ENCODE results near the gene MORN1. TPM values are rescaled to one million over a fixed set of nuclear protein-coding genes. Genes with fewer than 3 reads are reported as not detected.

Gene MORN1
- polyA plus RNA-seq, 1 of the 3 experiments (the other 2 are of a cell fraction) = 16.3 TPM

- POLR2A ChIA-PET = no interaction called here
- H3K79me2 ChIP-seq (ENCODE audit: insufficient read depth) = no peaks in the 10 kb centered on the region
Observed at GRCh38 chr1:2307972-2308371, 83.4 kb downstream of the MORN1 start.

More at GRCh38 chr1:2307972-2308371, 83.4 kb downstream of the MORN1 start:
- no peak overlapping the region for H3K27ac ChIP-seq (ENCODE audit: low read depth in 2 of 2, low read length in 1 of 2)
- H3K9me3 ChIP-seq = no peaks in the 10 kb centered on the region
- H3K9me2 ChIP-seq = no peaks in the 10 kb centered on the region
- TF ChIP-seq MEF2A (IDR thresholded peaks at IDR 0.05; ENCODE audit: borderline replicate concordance, low read depth) (no peak), ZBTB33 (IDR thresholded peaks at IDR 0.05; ENCODE audit: borderline replicate concordance, low read depth) (no peak), CTCF (IDR thresholded peaks at IDR 0.05) (no peak), RFX5 (IDR thresholded peaks at IDR 0.05; ENCODE audit: low read length) (no peak), NFIC (IDR thresholded peaks at IDR 0.05; ENCODE audit: borderline replicate concordance) (no peak), FOSL2 (IDR thresholded peaks at IDR 0.05; ENCODE audit: borderline replicate concordance, low read depth) (no peak), CHD2 (IDR thresholded peaks at IDR 0.05; ENCODE audit: low read length, partially characterized antibody) (no peak), YY1 (IDR thresholded peaks at IDR 0.05; ENCODE audit: low read depth) (no peak), ELF1 (IDR thresholded peaks at IDR 0.05) (no peak), RCOR1 (IDR thresholded peaks at IDR 0.05; ENCODE audit: low read length) (no peak), GABPA (IDR thresholded peaks at IDR 0.05; ENCODE audit: low read depth) (no peak), POLR2AphosphoS5 (IDR thresholded peaks at IDR 0.05; ENCODE audit: low read depth, low read length) (no peak), JUND (IDR thresholded peaks at IDR 0.05) (no peak), IRF3 (IDR thresholded peaks at IDR 0.05; ENCODE audit: low read depth, low read length) (no peak)
- no peaks in the 10 kb centered on the region for H3K27me3 ChIP-seq (ENCODE audit: insufficient read depth)
- no peak overlapping the region for H3K4me3 ChIP-seq (ENCODE audit: low read depth in 2 of 2, low read length in 1 of 2)
- peaks cover 3 to 59% of the 10 kb centered on the region in 2 experiments for H3K36me3 ChIP-seq (replicated peaks in 1 of 2; ENCODE audit: control insufficient read depth in 1 of 2, insufficient read depth in 2 of 2, low read length in 1 of 2)
- H2AFZ ChIP-seq (ENCODE audit: low read depth) = no peak overlapping the region
- peaks cover 4% of the 10 kb centered on the region for H3F3A ChIP-seq (replicated peaks; ENCODE audit: insufficient read depth)
- peaks cover 0 to 8% of the 10 kb centered on the region in 2 experiments; a peak in 1 of 4 replicates for H3K4me1 ChIP-seq (ENCODE audit: control insufficient read depth in 1 of 2, insufficient read depth in 2 of 2, low read depth in 1 of 2, low read length in 1 of 2)
- H3K9ac ChIP-seq = no peak overlapping the region
- 0 out of 2 replicates have a peak, but pooled peaks cover 3% of the 10 kb centered on the region for H4K20me1 ChIP-seq (ENCODE audit: insufficient read depth)
- no peak overlapping the region for H3K4me2 ChIP-seq
- no peak for DNase-seq
- 89% methylated on average over 12 of the region's 15 CpGs for WGBS (ENCODE audit: low lambda C conversion rate)
- CTCF ChIA-PET = interaction anchor here (2.2 kb wide), 1 partner anchor 74 kb away, joined by 7 read pairs; no protein-coding TSS in a partner anchor

All from SK-N-SH (cell line).